Stimulated activated CD4-positive, alpha-beta T cell treated with anti-CD3 and anti-CD28 coated beads, Interleukin-1b, Interleukin-23, amount 100 ng/mL, for 24 hours (primary cell): ENCODE results near the gene MKRN3.
"Not testable (repeated sequence)": the region's sequence is repeated elsewhere in the genome, so short reads cannot be mapped to it uniquely, and the experiment has no call there.

ENCODE experiments used
- DNase-seq, 4 experiments: peaks; one replicate each; pipeline ENCODE4 v3.0.0-alpha.2; 2020; ENCODE audit warnings: low read depth in 4 of 4, low spot score in 1 of 4

MKRN3 gene

DNA sequence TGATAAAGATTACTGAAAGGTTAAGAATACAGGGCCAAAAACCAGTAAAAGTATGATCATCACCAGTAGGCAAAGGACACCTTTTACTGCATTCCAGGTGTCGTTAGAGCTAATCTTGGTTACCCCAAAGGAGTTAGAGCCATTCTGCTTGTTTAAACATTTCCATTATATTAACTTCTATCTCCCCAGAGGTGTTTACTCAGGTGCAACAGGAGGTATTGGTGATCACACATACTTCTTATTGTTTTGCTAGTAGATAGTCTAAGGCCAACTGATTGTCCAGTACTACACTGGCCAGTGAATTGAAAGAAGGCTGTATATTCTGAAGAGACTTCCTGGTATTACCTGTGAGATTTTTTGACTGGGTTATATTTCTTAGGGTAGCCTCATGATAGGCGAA, 22.8 kb downstream of the MKRN3 start:
- DNase-seq: no peak

DNA sequence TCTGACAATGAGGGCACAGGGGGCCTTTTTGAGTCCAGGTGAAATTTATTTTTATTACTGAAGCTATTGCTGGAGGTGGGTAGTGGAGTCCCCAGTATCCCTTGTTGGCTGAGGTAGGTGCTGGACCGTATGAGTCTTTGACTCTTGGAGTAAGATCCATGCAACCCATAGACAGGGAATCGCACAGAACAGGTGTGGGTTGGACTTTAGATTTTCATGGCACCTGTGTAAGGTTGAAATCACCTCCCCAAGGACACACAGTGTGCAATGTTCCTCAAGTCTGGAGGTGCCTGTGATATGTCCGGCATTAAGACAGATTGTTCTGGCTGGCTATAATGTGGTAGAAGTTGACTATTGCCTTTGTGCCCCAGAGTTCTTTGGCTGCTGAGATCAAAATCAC, 23.5 kb downstream of the MKRN3 start:
- DNase-seq: no peak

DNA sequence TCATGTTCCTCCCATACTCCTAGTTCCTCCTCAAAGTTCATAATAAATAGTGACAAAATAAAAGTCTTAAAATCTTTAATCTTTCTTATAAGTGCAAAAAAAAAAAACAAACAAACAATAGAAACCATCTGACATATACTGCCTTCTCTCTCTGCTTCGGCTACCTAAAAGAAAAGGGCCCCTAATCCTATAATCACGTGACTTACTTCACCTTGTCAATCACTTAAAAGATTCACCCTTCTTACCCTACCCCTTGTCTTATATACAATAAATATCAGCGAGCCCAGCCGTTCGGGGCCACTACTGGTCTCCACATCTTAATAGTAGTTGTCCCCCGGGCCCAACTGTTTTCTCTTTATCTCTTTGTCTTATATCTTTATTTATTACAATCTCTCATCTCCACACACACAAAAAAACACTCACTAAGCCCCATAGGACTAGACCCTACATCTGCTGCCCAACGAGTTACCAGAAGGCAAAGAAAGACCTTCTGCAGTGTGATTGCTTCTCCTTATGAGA, 28.8 kb downstream of the MKRN3 start:
- no peak for DNase-seq

DNA sequence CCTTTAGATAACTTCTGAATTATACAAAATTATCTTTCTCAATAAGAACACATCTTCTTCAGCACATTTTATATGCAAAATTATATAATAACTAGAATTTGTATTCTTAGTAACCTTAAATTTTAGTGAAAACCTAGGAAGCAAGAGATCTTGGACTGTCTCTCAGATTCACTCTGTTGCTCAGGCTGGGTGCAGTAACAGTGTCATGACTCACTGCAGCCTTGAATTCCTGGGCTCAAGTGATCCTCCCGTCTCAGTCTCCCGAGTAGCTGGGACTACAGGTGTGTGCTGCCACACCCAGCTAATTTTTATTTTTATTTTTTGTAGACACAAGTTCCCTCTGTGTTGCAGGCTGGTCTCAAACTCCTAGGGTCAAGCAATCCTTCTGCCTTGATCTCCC, 29.9 kb downstream of the MKRN3 start:
- no peak for DNase-seq

DNA sequence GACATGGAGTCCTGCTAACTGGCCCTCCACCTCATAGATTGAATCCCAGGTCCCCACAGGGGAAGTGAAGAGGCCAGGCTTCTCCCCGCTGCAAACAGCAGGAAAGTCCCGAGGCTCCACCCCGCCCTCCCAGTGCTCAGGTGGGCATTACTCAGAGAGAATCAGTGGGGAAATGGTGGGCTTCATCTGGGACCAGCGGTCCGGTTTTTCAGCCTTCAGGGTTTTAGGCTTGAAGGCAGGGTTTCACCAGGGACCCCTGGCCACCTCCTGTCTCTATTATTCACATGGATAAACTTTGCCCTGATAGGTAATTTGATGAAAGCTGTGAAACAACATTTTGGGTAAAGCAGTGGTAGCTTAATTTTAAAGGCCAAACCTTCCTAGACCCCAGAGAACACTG, 31.3 kb downstream of the MKRN3 start:
- no peak for DNase-seq

DNA sequence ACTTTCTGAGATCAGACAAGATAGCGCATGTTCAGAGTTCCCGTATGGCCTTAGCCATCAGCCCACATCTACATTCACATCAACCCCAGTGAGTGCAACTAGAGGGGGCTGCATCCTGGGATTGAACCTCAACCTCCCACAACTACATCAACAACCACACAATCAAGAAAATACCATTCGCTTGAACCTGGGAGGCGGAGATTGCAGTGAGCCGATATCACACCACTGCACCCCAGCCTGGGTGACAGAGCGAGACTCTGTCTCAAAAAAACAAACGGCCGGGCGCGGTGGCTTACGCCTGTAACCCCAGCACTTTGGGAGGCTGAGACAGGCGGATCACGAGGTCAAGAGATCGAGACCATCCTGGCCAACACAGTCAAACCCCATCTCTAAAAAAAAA, 31.8 kb downstream of the MKRN3 start:
- DNase-seq: not testable (repeated sequence)

DNA sequence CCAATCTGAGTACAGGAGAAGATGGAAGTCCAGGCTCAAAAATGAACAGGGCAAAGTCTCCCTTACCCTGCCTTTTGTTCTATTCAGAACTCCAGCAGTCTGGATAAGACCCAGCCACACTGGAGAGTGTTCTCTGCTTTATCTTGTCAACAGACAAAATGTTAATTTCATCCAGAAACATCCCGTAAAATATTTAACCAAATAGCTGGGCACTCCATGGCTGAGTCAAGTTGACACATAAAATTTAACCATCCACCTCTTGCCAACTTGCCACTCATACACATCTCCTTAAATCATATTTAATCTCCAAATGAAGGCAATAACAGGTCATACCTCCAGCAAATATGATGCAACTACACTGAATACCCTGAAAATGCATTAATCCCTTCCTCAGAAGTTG, 33.6 kb downstream of the MKRN3 start:
- no peak for DNase-seq

DNA sequence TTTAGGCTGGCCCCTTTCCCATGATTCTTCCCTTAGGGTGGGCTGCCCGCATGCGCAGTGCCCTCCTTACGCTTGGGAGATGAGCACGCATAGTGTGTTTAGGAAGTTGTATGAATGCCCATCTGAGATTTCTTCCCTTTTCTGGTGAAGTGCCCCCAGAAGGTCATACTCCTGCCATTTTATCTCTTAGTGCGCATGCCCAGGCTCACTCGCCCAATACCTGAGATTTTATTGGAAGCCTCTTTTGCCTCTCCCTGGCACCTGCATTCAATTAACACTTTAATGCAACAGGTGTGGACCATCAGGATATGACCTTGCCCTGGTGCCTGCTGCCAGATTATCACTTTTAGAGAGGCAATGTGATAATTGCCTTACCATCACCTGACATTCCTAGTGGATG, 36.6 kb downstream of the MKRN3 start:
- DNase-seq: no peak

DNA sequence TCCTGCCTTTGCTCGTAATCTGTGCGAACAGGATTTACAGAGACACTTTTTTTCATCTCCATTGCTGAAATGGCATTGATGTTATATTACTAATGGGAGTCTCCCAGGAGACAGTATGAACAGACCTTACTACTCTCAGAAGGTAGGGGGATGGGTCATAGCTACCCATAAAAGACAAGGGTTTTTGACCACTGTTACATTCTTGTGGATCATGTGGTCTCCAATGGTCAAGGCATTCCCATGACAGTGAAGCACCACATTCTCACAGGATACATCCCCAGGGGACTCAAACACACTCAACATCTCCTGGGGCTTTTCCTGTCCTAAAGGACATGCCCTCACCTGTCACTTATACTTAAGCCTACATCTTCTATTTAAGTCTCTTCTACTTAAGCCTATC, 40.8 kb downstream of the MKRN3 start:
- DNase-seq: no peak

DNA sequence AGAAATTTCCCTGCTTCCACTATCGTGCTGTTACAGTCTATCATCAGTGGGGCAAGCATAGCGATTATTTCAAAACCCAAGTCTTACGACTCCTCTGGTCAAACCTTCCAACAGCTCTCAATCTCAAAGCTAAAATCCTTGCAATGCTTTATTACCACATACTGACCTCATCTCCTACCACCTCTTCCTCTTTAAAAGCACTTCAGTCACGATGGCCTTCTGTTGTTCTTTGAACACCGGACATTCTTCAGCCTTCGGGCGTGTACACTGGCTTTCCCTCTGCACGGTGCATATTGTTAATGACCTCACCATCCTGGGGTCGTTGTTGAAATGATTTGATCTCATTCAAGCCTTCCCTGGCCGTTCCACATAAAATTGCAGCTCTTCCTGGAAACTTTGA, 51.1 kb downstream of the MKRN3 start:
- DNase-seq: no peak
